Ureter (tissue), 1 donor: Measurements from ENCODE around the gene PSMC3. TPM values are rescaled to one million over a fixed set of nuclear protein-coding genes. Genes with fewer than 3 reads are reported as not detected.

Experiments used
- DNase-seq: peaks from one replicate; pipeline ENCODE4 v3.0.0-alpha.2; 2020; ENCODE audit warnings: low spot score
- total RNA-seq: library from RNA; stranded (reverse); gene quantifications from one replicate; pipeline ENCODE4 v1.2.4, GENCODE V29; 2023
- donor health status: DM: yes; HTN: yes; CAD: no.

Gene PSMC3
- total RNA-seq, 1 donor from 2014 or later = 87.4 TPM

DNA sequence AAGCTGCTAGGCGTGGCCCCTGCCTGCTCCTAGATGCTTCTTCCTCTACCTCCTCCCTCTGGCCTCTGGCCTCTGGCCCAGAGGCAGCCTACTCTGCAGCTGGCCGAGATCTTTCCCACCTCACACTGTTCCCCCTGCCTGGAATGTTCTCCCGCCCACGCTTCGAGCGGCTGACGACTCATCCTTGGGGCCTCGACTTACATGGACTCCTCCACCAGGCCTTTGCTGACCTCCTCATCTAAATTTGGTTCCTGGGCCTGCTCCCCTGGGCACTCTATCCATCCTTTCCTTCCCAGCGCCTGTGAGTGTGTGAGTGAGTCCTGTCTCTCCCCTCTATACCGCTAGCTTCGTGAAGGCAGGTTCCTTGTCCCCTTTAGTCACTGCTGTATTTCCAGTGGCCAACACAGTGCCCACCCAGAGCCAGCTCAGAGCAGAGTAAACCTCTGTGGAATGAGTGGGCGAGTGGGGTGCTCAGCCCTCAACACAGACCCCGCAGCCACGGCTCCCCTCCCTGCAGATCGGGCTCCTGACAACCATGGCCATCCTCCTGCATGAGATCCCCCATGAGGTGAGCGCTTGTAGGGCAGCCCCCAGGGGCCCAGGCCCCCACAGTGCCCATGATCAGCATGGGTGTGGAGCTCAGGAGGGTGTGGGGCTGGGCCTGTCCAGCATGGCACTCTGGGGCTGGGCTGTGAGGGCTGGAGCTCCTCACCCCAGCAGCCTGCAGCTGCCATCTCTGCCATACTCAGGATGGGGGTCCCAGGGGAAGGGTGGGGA is 12.1 kb downstream of the PSMC3 start:
- DNase-seq = no peak

DNA sequence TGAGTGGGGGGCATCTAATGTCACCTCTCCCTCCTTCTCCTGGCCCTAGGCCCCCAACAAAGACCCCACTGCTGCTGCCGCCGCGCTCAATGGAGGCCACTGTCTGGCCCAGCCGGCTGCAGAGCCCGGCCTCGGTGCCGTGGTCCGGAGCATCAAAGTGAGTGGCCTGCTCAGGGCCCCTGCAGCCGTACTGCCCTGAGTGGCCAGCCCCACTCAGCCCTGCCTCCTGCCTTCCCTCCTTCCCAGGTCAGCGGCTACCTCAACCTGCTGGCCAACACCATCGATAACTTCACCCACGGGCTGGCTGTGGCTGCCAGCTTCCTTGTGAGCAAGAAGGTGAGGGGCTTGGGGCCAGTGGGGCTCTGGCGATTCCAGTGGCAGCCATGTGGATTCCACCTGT is 12.9 kb downstream of the PSMC3 start:
- DNase-seq = no peak

DNA sequence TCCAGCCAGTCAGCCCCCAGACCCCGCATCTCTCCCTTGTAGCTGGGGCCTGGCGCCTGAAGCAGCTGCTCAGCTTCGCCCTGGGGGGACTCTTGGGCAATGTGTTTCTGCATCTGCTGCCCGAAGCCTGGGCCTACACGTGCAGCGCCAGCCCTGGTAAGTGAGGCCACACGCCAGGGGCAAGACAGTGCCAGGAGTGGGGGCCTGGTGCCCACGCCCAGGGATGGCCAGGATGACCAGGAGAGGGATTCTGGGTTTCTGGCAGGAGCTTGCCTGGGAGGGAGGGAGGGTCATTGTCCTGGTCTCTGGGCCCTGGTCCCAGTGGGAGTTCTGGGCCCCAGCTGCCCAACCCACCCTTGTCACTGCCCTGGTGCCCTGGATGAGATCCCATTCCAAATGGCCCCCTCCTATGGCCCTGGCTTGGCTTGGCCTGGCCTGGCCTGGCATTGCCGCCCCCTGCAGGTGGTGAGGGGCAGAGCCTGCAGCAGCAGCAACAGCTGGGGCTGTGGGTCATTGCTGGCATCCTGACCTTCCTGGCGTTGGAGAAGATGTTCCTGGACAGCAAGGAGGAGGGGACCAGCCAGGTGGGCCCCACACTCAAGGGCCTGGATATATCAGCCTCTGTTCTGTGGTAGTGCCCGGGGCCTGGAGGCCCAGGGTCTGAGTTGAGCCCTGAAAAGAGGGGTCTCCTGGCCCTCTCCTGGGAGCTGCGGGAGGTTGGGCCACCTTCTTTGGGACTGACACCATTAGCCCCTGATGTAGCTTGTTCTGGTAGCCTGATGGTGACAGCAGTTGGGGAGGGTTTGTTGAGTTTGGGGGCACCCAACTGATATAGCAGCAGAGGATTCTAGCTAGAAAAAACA is 14.1 kb downstream of the PSMC3 start:
- DNase-seq = no peak

DNA sequence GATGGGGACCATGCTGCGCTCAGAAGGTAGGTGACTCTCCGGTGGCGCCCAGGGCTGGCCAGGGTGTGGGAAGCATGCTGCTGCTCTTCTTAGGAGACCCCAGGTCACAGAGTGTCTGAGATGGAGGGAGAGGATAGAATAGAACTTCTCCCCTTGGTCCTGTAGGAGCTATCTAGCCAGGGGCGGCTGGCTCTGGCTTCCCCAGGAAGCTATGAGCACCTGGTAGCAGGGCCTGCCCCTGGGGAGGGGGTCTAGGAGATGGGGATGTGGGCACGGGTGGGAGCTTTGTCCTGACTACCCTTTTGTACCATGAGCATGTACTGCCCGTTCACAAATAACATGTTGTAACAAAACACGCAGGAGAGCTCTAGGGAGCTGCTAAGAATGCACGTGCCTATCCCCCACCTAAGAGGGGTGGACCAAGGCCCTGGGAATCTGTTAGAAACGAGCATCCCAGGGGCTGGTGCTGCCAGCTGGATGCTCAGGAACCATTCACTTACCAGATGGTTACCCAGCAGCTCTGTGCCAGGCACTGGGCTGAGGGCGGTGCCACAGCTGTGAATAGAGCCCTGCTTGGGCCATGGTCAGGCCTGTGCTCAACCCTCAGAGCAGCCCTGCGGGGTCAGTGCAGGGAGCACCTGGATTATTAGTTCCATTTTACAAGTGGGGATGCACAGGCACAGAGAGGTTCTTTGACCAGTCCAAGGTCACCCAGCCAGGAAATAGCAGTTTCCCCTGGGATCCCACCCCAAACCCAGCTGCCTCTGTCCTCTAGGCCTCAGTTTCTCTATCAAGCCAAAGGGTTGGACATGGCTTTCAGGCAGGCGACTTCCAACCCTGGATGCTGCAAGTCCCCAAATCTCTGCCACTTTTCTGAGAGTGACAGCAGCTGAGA is 15.6 kb downstream of the PSMC3 start:
- no peak for DNase-seq

DNA sequence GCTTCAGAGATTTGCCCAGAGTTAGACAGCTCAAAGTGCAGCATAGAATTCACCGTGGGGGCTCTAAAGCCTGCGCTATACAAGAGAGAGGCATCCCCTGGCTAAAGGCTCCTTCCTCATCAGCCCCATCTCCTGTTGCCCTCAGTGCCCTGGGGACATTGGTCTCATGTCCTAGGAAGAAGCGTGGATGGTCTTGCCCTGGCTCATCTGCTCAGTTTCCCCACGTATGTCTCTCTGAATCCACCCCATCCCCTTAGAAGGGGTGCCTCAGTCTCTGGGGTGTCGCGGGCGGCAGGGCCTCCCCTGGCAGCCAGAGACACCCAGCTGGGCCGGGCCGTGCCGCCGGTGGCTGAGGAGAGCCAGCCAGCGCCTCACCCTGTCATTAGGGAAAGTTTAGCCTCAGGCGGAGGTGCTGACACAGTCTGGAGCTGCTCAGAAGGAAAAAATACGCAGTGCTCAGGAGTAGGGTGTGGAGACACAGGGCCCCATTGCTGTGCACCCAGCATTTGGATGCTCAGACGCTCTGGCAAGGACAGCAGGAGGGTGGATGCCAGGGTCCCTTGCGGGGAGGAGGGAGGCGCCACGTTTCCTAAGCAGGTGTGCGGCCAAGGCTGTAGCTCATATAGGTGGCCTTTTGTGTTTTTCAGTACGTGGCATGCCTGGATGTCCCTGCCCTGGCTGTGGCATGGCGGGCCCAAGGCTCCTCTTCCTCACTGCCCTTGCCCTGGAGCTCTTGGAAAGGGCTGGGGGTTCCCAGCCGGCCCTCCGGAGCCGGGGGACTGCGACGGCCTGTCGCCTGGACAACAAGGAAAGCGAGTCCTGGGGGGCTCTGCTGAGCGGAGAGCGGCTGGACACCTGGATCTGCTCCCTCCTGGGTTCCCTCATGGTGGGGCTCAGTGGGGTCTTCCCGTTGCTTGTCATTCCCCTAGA is 16.5 kb downstream of the PSMC3 start:
- DNase-seq = no peak

DNA sequence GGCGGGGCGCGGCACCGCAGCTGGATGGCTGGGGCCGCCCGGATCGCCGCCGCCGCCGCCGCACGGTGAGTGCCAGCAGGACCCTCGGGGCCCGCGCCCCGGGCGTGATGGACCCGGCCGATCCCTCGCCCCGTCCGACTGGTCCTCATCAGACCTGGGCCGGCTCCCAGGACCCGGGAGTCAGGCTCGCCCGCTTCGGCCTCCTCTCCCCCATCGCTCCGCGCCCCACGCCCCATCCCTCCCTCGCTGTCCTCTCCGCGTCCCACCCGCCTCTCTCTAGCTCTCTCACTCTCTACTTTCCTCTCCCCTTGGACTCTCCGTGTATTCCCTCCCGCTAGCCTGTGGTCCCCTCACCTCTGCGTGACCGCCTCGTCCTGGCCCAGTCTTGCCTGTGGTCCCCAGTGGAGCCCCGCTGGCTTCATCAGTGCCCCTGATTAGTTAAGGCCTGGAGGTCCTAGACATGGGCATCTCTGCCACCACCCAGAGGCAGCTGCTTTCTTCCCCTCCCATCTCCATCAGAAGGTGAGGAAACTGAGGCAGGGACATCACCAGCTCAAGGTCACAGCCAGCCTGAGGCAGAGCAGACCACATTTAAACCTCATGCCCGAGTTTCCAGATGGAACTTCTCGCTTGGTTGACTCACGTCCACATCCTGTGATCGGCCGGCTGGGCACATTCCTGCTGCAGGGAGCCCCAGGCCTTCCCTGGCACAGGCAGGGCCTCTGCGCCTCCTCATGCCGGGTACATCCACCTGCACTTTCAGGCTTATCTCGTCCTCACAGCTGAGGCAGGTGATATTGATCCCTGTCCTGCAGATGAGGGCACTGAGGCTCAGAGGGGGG is 17.4 kb downstream of the PSMC3 start:
- DNase-seq = peak; percentile 68

DNA sequence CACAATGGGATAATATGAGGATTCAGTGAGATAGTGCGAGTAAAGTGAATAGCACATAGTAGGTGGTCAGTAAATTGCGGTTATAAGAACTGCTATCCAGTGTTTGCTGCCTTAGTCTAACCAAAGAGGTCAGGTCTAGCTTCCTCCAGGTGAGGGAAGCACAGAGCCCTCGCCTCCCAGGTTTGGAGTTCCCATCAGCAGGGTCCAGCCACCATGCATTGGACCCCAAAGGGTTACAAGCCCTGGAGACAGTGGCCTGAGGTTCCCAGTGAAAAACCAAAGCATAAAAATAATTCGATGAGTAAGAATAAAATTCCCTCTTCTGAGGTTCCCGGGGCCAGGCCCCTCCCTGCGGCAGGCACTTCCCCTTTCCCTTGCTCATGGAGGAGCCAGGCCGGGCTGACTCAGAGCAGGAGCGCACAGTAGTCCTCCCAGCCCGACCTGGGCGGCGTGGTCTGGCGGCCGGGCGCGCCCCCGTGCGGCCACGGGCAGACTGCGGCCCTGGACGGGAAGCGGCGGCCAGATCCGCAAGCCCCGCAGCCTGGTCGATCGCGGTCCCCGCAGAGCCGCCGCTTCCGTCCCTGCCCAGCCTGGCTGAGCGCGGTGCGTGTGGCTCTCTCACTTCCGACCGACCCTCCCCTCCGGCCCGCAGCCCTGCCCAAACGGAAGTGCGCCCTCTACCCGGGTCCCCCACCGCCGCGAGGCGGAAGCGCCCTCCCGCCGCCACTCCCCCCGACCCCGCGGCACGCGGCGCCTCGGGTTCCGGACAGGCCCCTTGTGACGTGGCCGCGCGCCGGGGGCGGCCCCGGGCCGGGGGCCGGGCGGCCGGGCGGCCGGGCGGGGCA is 18.3 kb downstream of the PSMC3 start, which contains the start of gene SLC39A13:
Gene SLC39A13 (plus strand): TSS at position 845 of the 845 bp plus-strand sequence. CDS start 1,505 bp downstream, outside the sequence.
- DNase-seq = peak; percentile 97

DNA sequence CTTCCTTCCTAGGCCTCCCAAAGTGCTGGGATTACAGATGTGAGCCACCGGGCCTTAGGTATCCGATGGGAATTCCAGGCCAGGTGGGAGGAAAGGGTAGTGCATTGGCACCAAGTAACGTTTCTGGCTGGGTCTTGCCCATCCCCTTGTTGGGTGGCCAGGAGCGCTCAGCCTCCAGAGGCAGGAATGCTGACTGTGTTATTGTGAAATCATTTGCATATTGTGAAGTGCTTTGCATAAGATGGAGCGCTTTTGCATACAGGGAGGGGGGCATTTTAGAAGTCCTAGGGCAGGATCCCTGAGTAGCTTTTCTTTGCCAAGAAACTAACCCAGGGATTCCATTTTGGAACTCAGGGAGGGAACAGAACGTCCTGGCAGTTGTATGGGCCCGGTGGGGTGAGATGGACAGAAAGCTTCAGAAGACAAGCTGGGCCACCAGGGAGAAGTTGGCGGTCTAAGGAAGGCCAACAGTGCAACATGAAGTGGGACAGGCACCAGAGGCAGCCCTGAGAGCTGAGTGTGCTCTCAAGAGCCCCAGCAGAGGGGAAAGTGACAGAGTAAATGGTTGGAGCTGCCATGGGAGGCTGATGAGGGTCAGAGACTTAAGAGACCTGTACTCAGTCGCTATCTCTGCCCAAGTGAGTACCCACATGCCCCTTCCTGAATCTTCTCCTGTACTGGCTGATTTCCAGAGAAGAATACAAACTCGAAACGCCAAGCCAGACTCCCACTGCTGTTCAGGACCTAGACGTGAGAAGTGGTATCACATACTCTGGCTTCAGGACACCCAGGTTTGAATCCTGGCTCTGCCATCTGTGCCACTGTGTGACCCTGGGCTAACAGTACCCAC is 19.1 kb downstream of the PSMC3 start:
- no peak for DNase-seq

DNA sequence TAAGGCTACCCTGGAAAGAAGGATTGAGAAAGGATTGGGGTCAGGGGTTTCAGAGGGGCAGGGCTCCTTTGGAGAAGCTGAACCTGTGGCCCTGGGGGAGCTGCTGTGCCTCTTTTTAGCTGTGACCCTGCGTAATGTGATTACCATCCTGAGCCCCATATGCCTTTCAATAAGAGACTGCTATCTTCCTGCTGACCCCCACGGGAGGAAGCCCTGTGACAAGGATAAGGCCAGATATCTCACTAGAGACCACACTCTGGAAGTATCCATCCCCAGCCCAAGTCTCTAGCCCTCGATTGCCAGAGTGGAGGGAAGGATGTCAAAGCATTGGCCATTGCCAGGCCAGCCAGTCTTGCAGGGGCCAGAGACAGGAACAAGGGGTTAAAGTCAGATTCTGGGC is 22.7 kb downstream of the PSMC3 start:
- no peak for DNase-seq

DNA sequence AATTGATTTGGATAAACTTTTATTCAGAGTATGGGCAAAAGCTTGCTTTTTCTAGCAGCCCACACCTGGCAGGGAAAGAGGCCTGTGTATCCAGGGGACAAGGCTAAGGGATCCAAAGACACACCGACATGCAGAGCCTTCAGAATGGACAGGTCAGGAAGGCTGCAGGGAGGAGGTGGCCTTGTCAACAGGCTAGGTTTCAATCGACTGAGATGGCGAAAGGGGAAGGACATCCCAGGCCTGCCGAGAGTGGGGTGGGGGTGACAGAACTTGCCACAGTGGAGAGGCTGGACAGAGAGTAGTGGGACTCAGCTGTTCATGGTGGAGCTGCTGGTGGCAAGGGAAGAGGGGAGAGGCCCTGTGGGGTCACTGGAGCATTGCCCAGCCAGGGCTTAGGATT is 23.1 kb downstream of the PSMC3 start:
- no peak for DNase-seq

DNA sequence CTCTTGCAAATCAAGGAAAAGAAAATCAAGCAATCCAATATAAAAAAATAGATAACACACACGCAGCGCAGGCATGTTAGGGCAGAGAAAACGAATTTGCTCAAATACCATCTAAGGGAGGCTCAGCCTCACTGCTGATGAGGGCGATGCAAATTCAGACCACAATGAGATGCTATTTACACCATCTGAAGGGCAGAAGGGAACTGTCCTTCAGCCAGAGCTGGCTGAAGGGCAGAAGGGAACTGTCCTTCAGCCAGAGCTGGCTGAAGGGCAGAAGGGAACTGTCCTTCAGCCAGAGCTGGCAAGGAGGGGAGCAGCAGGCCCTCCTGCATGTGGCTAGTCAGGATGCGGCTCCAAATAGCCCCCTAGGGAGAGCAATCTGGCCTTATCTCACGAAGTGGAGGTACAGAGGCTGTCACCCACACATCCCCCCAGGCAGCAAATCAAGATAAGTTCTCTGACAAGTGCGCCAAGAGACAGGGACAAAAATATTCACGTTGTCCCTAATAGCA is 25.4 kb downstream of the PSMC3 start:
- no peak for DNase-seq

DNA sequence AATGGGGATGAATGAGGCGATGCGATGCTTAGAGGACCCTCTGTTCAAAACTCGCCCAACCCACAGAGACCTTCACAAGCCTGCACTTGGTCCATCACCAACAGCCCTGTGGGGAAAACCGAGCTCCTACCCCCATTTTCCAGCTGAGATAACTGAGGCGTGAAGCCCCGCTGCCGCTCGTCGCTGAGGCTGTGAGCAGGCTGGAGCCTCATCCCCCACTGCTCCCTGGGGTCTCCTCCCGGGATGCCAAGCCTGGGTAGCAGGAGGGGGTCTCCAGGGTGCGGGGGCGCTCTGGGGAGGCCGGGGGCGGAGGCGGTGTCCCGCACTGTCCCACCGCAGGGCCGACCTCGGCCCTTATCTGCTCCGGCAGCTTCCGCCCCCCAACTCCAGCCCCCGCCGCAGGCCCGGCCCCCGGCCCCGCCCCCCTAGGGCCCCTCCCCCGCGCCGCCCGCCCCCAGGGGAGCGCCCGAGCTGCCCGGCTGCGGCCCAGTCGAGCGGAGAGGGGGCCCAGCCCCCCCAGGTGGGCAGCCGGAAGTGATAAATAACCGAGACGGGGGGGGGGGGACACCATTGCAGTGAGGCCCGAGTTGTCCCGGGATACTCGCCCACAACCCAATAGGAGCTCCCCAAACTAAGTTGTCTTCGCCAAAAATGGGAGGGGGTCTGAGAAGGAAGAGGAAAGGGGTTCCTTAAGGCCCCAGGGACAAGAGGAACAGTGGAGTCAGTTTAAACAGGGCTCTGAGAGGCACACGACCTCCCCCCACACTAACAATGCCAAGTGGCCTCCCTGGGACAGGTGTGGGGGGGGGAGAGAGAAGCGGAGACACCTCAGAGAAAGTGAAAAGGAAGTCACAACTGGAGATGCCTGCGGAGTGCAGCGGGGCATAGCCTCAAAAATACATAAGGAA is 26.1 kb downstream of the PSMC3 start:
- no peak for DNase-seq

DNA sequence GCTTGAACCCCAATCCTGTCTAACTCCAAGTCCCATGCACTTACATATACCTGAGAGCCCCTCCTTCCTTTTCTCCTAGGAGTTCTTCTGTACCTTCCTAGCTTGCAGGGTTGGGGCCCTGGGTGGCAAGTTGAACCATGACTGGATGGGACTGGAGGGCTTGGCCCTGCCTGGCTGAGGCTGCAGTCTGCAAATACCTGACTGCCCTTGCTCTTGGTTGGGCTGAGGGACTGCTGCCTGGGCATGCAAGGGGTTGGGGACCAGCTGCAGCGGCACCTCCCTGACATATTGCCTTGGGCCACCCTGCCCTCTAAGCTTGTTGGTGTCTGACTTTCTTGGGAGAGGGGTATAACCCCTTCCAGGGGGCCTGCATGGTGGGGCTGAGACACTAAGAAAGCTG is 27.7 kb downstream of the PSMC3 start:
- no peak for DNase-seq

DNA sequence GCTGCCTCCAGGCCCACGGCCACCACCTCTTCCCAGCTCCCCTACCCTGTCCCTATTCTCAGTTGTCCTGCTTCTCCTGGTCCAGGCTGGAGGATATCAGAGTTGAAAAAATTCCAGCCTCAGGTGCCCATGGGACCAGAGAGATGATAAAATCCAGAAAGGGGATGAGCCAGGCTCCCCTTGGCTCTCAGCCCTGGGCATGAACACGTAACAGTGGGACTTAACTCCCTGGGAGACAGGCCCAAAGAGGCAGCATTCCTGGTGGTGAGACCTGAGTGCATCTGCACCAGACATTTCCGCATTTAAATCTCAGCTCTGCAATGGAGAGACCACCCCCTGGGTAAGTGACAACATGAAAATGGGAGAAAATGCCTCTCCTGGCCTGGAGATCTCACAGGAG is 28.2 kb downstream of the PSMC3 start:
- no peak for DNase-seq

DNA sequence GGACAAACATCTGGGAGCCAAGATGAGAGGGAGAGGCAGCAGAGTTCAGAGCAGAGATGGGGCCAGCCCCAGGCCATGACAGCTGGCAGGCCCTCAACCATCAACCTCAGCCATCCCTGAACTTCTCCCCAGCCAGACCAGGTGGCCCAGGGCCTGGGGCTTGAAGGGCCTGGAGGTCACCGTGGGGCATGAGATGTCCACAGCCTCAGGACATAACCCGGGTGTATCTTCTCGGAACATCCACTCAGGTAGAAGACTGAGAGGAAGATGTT is 30.3 kb downstream of the PSMC3 start:
- DNase-seq = no peak

DNA sequence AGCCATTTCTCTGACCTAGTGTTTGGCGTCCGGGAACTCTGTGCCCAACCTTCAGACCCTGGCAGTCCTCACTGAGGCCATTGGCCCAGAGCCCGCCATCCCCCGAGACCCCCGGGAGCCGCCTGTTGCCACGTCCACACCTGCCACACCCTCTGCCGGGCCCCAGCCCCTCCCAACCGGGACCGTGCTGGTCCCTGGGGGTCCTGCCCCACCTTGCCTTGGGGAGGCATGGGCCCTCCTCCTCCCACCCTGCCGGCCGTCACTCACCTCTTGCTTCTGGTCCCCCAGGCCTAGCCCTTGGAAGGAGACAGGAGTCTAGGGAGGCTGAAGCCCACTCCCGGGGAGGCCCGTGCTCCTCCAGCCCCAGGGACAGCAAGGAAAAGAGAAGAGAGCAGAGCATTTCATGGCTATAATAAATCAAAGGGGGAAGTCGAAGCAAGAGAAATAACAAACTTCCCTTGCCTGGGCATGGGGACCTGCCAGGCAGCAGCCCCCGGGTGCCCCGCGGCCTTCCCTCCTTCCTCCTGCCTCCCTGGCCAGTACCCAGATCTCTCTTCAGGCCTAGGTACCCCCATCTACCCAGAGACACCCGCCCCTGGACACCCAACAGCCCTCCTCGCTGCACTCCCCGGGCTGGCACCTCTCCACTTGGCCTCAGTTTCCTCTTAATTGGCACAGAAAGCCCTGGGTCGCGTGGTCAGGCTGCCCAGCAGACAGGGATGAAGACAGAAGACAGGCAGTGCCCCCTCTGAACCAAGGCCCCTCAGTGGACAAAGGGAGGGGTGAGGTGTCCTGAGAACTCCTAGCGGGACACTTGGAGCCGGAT is 30.8 kb downstream of the PSMC3 start:
- peak; percentile 44 for DNase-seq
